ENCODE measurements around the gene SMAD7. TPM values are rescaled to one million over a fixed set of nuclear protein-coding genes. Genes with fewer than 3 reads are reported as not detected.

The SMAD7 gene
- total RNA-seq, 1 donor from 2014 or later = 61.2 TPM

- H3K27me3 Mint-ChIP-seq (ENCODE audit: low read depth) = no peaks in the 10 kb centered on the region
- DNase-seq (ENCODE audit: low spot score) = no peak
- H3K9me3 Mint-ChIP-seq (ENCODE audit: low read depth) = no peaks in the 10 kb centered on the region
- TF ChIP-seq CTCF (IDR thresholded peaks at IDR 0.05) = peak; percentile 72
- H3K27ac Mint-ChIP-seq (ENCODE audit: unreplicated experiment) = peak overlapping the region; percentile 100
- H3K36me3 Mint-ChIP-seq (ENCODE audit: low read depth) = peaks cover 27% of the 10 kb centered on the region
- H3K4me1 Mint-ChIP-seq (ENCODE audit: low read depth) = peaks cover 38% of the 10 kb centered on the region
- H3K4me3 Mint-ChIP-seq (ENCODE audit: unreplicated experiment) = peak overlapping the region; percentile 90
Observed at GRCh38 chr18:48951448-48952286, 902 bp upstream of the SMAD7 start.

- peak overlapping the region; percentile 88 for H3K4me3 Mint-ChIP-seq (ENCODE audit: unreplicated experiment)
- peak overlapping the region; percentile 95 for H3K27ac Mint-ChIP-seq (ENCODE audit: unreplicated experiment)
- no peak for DNase-seq (ENCODE audit: low spot score)
- peaks cover 38% of the 10 kb centered on the region for H3K4me1 Mint-ChIP-seq (ENCODE audit: low read depth)
- peak; percentile 61 for TF ChIP-seq CTCF (IDR thresholded peaks at IDR 0.05)
- H3K27me3 Mint-ChIP-seq (ENCODE audit: low read depth) = no peaks in the 10 kb centered on the region
- H3K9me3 Mint-ChIP-seq (ENCODE audit: low read depth) = no peaks in the 10 kb centered on the region
- H3K36me3 Mint-ChIP-seq (ENCODE audit: low read depth) = peaks cover 42% of the 10 kb centered on the region
Observed at GRCh38 chr18:48949606-48950535, 894 bp downstream of the SMAD7 start.

- peak overlapping the region; percentile 95 for H3K27ac Mint-ChIP-seq (ENCODE audit: unreplicated experiment)
- H3K4me3 Mint-ChIP-seq (ENCODE audit: unreplicated experiment) = peak overlapping the region; percentile 88
- H3K27me3 Mint-ChIP-seq (ENCODE audit: low read depth) = no peaks in the 10 kb centered on the region
- TF ChIP-seq CTCF (IDR thresholded peaks at IDR 0.05) = no peak
- H3K9me3 Mint-ChIP-seq (ENCODE audit: low read depth) = no peaks in the 10 kb centered on the region
- H3K4me1 Mint-ChIP-seq (ENCODE audit: low read depth) = peaks cover 44% of the 10 kb centered on the region
- peaks cover 45% of the 10 kb centered on the region for H3K36me3 Mint-ChIP-seq (ENCODE audit: low read depth)
- no peak for DNase-seq (ENCODE audit: low spot score)
Observed at GRCh38 chr18:48949050-48949605, 1.6 kb downstream of the SMAD7 start.

GRCh38 chr18:48948112-48949049, 2.4 kb downstream of the SMAD7 start:
- peaks cover 51% of the 10 kb centered on the region for H3K4me1 Mint-ChIP-seq (ENCODE audit: low read depth)
- TF ChIP-seq CTCF (IDR thresholded peaks at IDR 0.05) = peak; percentile 20
- no peaks in the 10 kb centered on the region for H3K9me3 Mint-ChIP-seq (ENCODE audit: low read depth)
- peaks cover 48% of the 10 kb centered on the region for H3K36me3 Mint-ChIP-seq (ENCODE audit: low read depth)
- peak overlapping the region; percentile 95 for H3K27ac Mint-ChIP-seq (ENCODE audit: unreplicated experiment)
- H3K4me3 Mint-ChIP-seq (ENCODE audit: unreplicated experiment) = peak overlapping the region; percentile 88
- H3K27me3 Mint-ChIP-seq (ENCODE audit: low read depth) = no peaks in the 10 kb centered on the region
- no peak for DNase-seq (ENCODE audit: low spot score)

Data from chondrocyte (in vitro differentiated cells).